Neutrophil (primary cell): Measurements from ENCODE around the gene SMYD3.

ENCODE experiments used
- H3K27ac ChIP-seq: fragments of 200-600 bp; sonication (generic); 2 replicates; pipeline ENCODE4 v1.5.1; 2016; ENCODE audit warnings: mild to moderate bottlenecking, moderate library complexity
- H3K27me3 ChIP-seq: fragments of 200-600 bp; sonication (generic); 2 replicates; pipeline ENCODE4 v1.6.0; 2016; ENCODE audit warnings: mild to moderate bottlenecking
- H3K36me3 ChIP-seq: fragments of 200-600 bp; sonication (generic); 2 replicates; pipeline ENCODE4 v1.5.1; 2017
- H3K4me1 ChIP-seq, 2 experiments: fragments of 200-600 bp in 1 of 2; sonication (generic) in 1 of 2; 1 replicate in 1 of 2; 2 replicates in 1 of 2; pipeline versions ENCODE4 v1.5.1 to v1.6.1; 2013 to 2016; ENCODE audit warnings: low read depth in 1 of 2, low read length in 1 of 2, mild to moderate bottlenecking in 1 of 2, moderate library complexity in 1 of 2; ENCODE audit not compliant: control insufficient read depth in 1 of 2, insufficient read depth in 1 of 2
- H3K4me3 ChIP-seq, 2 experiments: fragments of 200-600 bp in 1 of 2; sonication (generic) in 1 of 2; 1 replicate in 1 of 2; 2 replicates in 1 of 2; pipeline ENCODE4 v1.5.1; 2013 to 2016; ENCODE audit warnings: low read depth in 1 of 2, low read length in 1 of 2, mild to moderate bottlenecking in 1 of 2, moderate library complexity in 1 of 2
- H3K9me3 ChIP-seq: fragments of 200-600 bp; sonication (generic); 2 replicates; pipeline ENCODE4 v1.5.1; 2016
- CTCF ChIP-seq: fragments of 200-600 bp; sonication (generic); IDR thresholded peaks from 2 replicates; pipeline ENCODE4 v1.5.1; 2016; ENCODE audit warnings: antibody characterized with exemption

The SMYD3 gene

GRCh38 chr1:246262281-246262680 is 244.8 kb downstream of the SMYD3 start:
- Histone ChIP-seq H3K4me3 (no peak overlapping the region), H3K4me1 (no peaks in the 10 kb centered on the region), H3K36me3 (no peaks in the 10 kb centered on the region), H3K27me3 (no peaks in the 10 kb centered on the region), H3K27ac (no peak overlapping the region), H3K9me3 (peaks cover 5% of the 10 kb centered on the region)
- no peak for TF ChIP-seq CTCF

GRCh38 chr1:246261639-246262038 is 245.4 kb downstream of the SMYD3 start:
- H3K9me3 ChIP-seq: peaks cover 5% of the 10 kb centered on the region
- H3K36me3 ChIP-seq: no peaks in the 10 kb centered on the region
- no peak overlapping the region for H3K4me3 ChIP-seq
- no peak for TF ChIP-seq CTCF
- no peaks in the 10 kb centered on the region for H3K27me3 ChIP-seq
- no peaks in the 10 kb centered on the region for H3K4me1 ChIP-seq
- H3K27ac ChIP-seq: no peak overlapping the region

GRCh38 chr1:246258250-246258649 is 248.8 kb downstream of the SMYD3 start:
- H3K9me3 ChIP-seq: peaks cover 5% of the 10 kb centered on the region
- H3K4me1 ChIP-seq: no peaks in the 10 kb centered on the region
- H3K27me3 ChIP-seq: no peaks in the 10 kb centered on the region
- H3K36me3 ChIP-seq: no peaks in the 10 kb centered on the region
- no peak overlapping the region for H3K4me3 ChIP-seq
- H3K27ac ChIP-seq: no peak overlapping the region
- TF ChIP-seq CTCF: no peak

- H3K36me3 ChIP-seq: no peaks in the 10 kb centered on the region
- H3K4me3 ChIP-seq: no peak overlapping the region
- no peaks in the 10 kb centered on the region for H3K27me3 ChIP-seq
- H3K9me3 ChIP-seq: peaks cover 5% of the 10 kb centered on the region
- no peak overlapping the region for H3K27ac ChIP-seq
- TF ChIP-seq CTCF: no peak
- no peaks in the 10 kb centered on the region for H3K4me1 ChIP-seq
Observed at GRCh38 chr1:246255773-246256172, 251.3 kb downstream of the SMYD3 start.

GRCh38 chr1:246254854-246255253 is 252.2 kb downstream of the SMYD3 start:
- no peaks in the 10 kb centered on the region for H3K27me3 ChIP-seq
- H3K27ac ChIP-seq: no peak overlapping the region
- no peaks in the 10 kb centered on the region for H3K36me3 ChIP-seq
- no peaks in the 10 kb centered on the region for H3K4me1 ChIP-seq
- peaks cover 5% of the 10 kb centered on the region for H3K9me3 ChIP-seq
- no peak for TF ChIP-seq CTCF
- no peak overlapping the region for H3K4me3 ChIP-seq

GRCh38 chr1:246246430-246246829 is 260.6 kb downstream of the SMYD3 start:
- H3K36me3 ChIP-seq: no peaks in the 10 kb centered on the region
- H3K27ac ChIP-seq: no peak overlapping the region
- H3K4me3 ChIP-seq: no peak overlapping the region
- H3K27me3 ChIP-seq: no peaks in the 10 kb centered on the region
- no peaks in the 10 kb centered on the region for H3K4me1 ChIP-seq
- H3K9me3 ChIP-seq: no peaks in the 10 kb centered on the region
- no peak for TF ChIP-seq CTCF
